Thyroid gland (tissue), 4 donors: ENCODE measurements around the gene NKD1.

ENCODE experiments used
- POLR2A ChIP-seq, 2 donors: fragments of 450-650 bp; IDR thresholded peaks; one replicate each; pipeline ENCODE4 v1.6.1; 2017; ENCODE audit warnings: antibody characterized with exemption in 2 of 2, mild to moderate bottlenecking in 2 of 2, moderate library complexity in 1 of 2
- TF ChIP-seq, protein P1 (sequence below), 6 experiments: fragments of 200-600 bp in 3 of 6; fragments of 450-650 bp in 3 of 6; sonication (generic) in 3 of 6; IDR thresholded peaks; one replicate each; pipeline ENCODE4 v1.5.1; 2016 to 2019; ENCODE audit warnings: antibody characterized with exemption in 6 of 6, mild to moderate bottlenecking in 2 of 6, inconsistent platforms in 1 of 6, moderate library complexity in 1 of 6

- TF ChIP-seq, protein P1, sequence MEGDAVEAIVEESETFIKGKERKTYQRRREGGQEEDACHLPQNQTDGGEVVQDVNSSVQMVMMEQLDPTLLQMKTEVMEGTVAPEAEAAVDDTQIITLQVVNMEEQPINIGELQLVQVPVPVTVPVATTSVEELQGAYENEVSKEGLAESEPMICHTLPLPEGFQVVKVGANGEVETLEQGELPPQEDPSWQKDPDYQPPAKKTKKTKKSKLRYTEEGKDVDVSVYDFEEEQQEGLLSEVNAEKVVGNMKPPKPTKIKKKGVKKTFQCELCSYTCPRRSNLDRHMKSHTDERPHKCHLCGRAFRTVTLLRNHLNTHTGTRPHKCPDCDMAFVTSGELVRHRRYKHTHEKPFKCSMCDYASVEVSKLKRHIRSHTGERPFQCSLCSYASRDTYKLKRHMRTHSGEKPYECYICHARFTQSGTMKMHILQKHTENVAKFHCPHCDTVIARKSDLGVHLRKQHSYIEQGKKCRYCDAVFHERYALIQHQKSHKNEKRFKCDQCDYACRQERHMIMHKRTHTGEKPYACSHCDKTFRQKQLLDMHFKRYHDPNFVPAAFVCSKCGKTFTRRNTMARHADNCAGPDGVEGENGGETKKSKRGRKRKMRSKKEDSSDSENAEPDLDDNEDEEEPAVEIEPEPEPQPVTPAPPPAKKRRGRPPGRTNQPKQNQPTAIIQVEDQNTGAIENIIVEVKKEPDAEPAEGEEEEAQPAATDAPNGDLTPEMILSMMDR (IDR thresholded peaks at IDR 0.05): peak in 4 of 6 experiments; percentile 13 to 47 (median 40)
- TF ChIP-seq POLR2A (IDR thresholded peaks at IDR 0.05): no peak
Measured at GRCh38 chr16:50627419-50627818, 79.2 kb downstream of the NKD1 start.
